GM23338 (cell line): ENCODE measurements around the gene ANKRD6.

Experiments
- CREB1 ChIP-seq: fragments of 250-450 bp; sonication (Bioruptor Pico); IDR thresholded peaks from 2 replicates; pipeline ENCODE4 v1.5.0; 2020; ENCODE audit warnings: low read depth, mild to moderate bottlenecking, moderate library complexity
- CTCF ChIP-seq, 2 experiments: fragments of 200-600 bp in 1 of 2; sonication (generic) in 1 of 2; conservative IDR thresholded peaks; 2 replicates each; pipeline versions ENCODE4 v1.5.1 to v1.6.1; 2016 to 2017; ENCODE audit warnings: antibody characterized with exemption in 2 of 2, low read depth in 2 of 2, mild to moderate bottlenecking in 2 of 2, moderate library complexity in 1 of 2
- ETS1 ChIP-seq: IDR thresholded peaks from 2 replicates; pipeline ENCODE4 v1.6.1; 2016; ENCODE audit warnings: antibody characterized with exemption
- EZH2 ChIP-seq: fragments of 200-600 bp; sonication (generic); IDR thresholded peaks from one replicate; pipeline ENCODE4 v1.8.0; 2017; ENCODE audit warnings: antibody characterized with exemption, mild to moderate bottlenecking, low read depth; ENCODE audit not compliant: unreplicated experiment
- EZH2phosphoT487 ChIP-seq: fragments of 200-600 bp; sonication (generic); IDR thresholded peaks from one replicate; pipeline ENCODE4 v1.8.1; 2018; ENCODE audit warnings: antibody characterized with exemption; ENCODE audit not compliant: unreplicated experiment
- JUNB ChIP-seq: IDR thresholded peaks from one replicate; pipeline ENCODE4 v1.6.1; 2016; ENCODE audit warnings: antibody characterized with exemption; ENCODE audit not compliant: unreplicated experiment
- NANOG ChIP-seq: IDR thresholded peaks from 2 replicates; pipeline ENCODE4 v1.6.1; 2016; ENCODE audit warnings: antibody characterized with exemption, borderline replicate concordance
- POLR2AphosphoS5 ChIP-seq: IDR thresholded peaks from 2 replicates; pipeline ENCODE4 v1.6.1; 2016; ENCODE audit warnings: antibody characterized with exemption, low read depth
- REST ChIP-seq: IDR thresholded peaks from one replicate; pipeline ENCODE4 v1.6.1; 2018; ENCODE audit warnings: antibody characterized with exemption; ENCODE audit not compliant: unreplicated experiment
- STAT1 ChIP-seq: IDR thresholded peaks from one replicate; pipeline ENCODE4 v1.6.1; 2016; ENCODE audit warnings: antibody characterized with exemption; ENCODE audit not compliant: unreplicated experiment
- ZNF114 ChIP-seq: fragments of 250-450 bp; sonication (Bioruptor Pico); IDR thresholded peaks from 2 replicates; pipeline ENCODE4 v1.5.0; 2020; ENCODE audit warnings: mild to moderate bottlenecking, moderate library complexity
- ZNF462 ChIP-seq: fragments of 250-450 bp; sonication (Bioruptor Pico); IDR thresholded peaks from 2 replicates; pipeline ENCODE4 v1.5.0; 2020; ENCODE audit warnings: mild to moderate bottlenecking, moderate library complexity

- no peak for TF ChIP-seq EZH2
- TF ChIP-seq CTCF (conservative IDR thresholded peaks at IDR 0.05; ENCODE audit: low read depth in 2 of 2), result no peak
- TF ChIP-seq POLR2AphosphoS5, result no peak
- TF ChIP-seq REST, result no peak
- no peak for TF ChIP-seq EZH2phosphoT487
- TF ChIP-seq ETS1, result no peak
- TF ChIP-seq NANOG, result no peak
- TF ChIP-seq CREB1, result no peak
- TF ChIP-seq ZNF462 (CRISPR knock-in tag), result no peak
- TF ChIP-seq STAT1, result no peak
- no peak for TF ChIP-seq ZNF114 (CRISPR knock-in tag)
- TF ChIP-seq JUNB, result no peak
These were observed 2.0 kb downstream of the ANKRD6 start for GRCh38 chr6:89434954-89435353.
